Breast epithelium (tissue), 4 donors: ENCODE measurements around the gene BZW2. TPM values are rescaled to one million over a fixed set of nuclear protein-coding genes. Genes with fewer than 3 reads are reported as not detected.

ENCODE experiments used
- DNase-seq, 2 donors: peaks; one replicate each; pipeline ENCODE4 v3.0.0-alpha.2; 2019; ENCODE audit warnings: low spot score in 2 of 2
- H3K27ac ChIP-seq, 2 donors: fragments of 200-600 bp; sonication (generic) in 1 of 2; one replicate each; pipeline ENCODE4 v1.5.1; 2016 to 2019; ENCODE audit warnings: mild to moderate bottlenecking in 1 of 2
- H3K27me3 ChIP-seq, 2 donors: fragments of 200-600 bp; sonication (generic) in 1 of 2; one replicate each; pipeline versions ENCODE4 v1.5.1 to v1.6.0; 2017 to 2019; ENCODE audit warnings: control low read depth in 1 of 2, mild to moderate bottlenecking in 1 of 2
- H3K36me3 ChIP-seq: fragments of 200-600 bp; one replicate; pipeline ENCODE4 v1.5.1; 2019
- H3K4me1 ChIP-seq, 2 donors: fragments of 200-600 bp; sonication (generic); one replicate each; pipeline ENCODE4 v1.5.1; 2016 to 2019; ENCODE audit warnings: control low read depth in 1 of 2
- H3K4me3 ChIP-seq, 3 donors: fragments of 200-600 bp; sonication (generic); 1 replicate in 2 of 3; 2 replicates in 1 of 3; pipeline ENCODE4 v1.5.1; 2016 to 2019; ENCODE audit warnings: mild to moderate bottlenecking in 3 of 3, moderate library complexity in 2 of 3
- H3K9me3 ChIP-seq, 2 donors: fragments of 200-600 bp; sonication (generic) in 1 of 2; one replicate each; pipeline ENCODE4 v1.5.1; 2016 to 2019; ENCODE audit warnings: control low read depth in 1 of 2
- CTCF ChIP-seq, 3 donors: fragments of 450-650 bp; IDR thresholded peaks; one replicate each; pipeline ENCODE4 v1.5.1; 2016 to 2017; ENCODE audit warnings: antibody characterized with exemption in 3 of 3, mild to moderate bottlenecking in 3 of 3, moderate library complexity in 3 of 3
- POLR2A ChIP-seq: fragments of 450-650 bp; IDR thresholded peaks from one replicate; pipeline ENCODE4 v1.6.1; 2016; ENCODE audit warnings: antibody characterized with exemption, mild to moderate bottlenecking, moderate library complexity
- POLR2AphosphoS5 ChIP-seq, 3 donors: sonication (generic); formaldehyde crosslinking; IDR thresholded peaks; one replicate each; pipeline ENCODE4 v1.6.1; 2017; ENCODE audit warnings: antibody characterized with exemption in 3 of 3
- intact Hi-C: fragments of 100-400 bp; cut with DNase I; formaldehyde crosslinking; loops from one replicate; pipeline ENCODE4 v1.15.1; 2023; ENCODE audit warnings: low total_unique reads
- total RNA-seq, 3 donors: library from RNA; depleted of rRNA; stranded (reverse); fragments of >200 nt; gene quantifications; one replicate each; pipeline ENCODE4 v1.1.0, GENCODE V29; 2016

Gene BZW2
- total RNA-seq, 3 donors from 2014 or later: 55.7 to 68.8 (median 68.2) TPM

GRCh38 chr7:16606704-16607103 is 39.3 kb upstream of the BZW2 start:
- Histone ChIP-seq H3K27me3 (no peaks in the 10 kb centered on the region), H3K27ac (no peak overlapping the region), H3K9me3 (no peaks in the 10 kb centered on the region), H3K4me1 (no peaks in the 10 kb centered on the region), H3K36me3 (peaks cover 5% of the 10 kb centered on the region), H3K4me3 (no peak overlapping the region)
- no peak for DNase-seq
- intact Hi-C loops: no loop called here
- no peak for TF ChIP-seq POLR2A
- TF ChIP-seq CTCF (IDR thresholded peaks at IDR 0.05): no peak
- no peak for TF ChIP-seq POLR2AphosphoS5 (IDR thresholded peaks at IDR 0.05)

- no peaks in the 10 kb centered on the region for H3K9me3 ChIP-seq
- H3K27ac ChIP-seq: no peak overlapping the region
- H3K36me3 ChIP-seq: no peaks in the 10 kb centered on the region
- TF ChIP-seq POLR2AphosphoS5 (IDR thresholded peaks at IDR 0.05) (no peak), CTCF (IDR thresholded peaks at IDR 0.05) (no peak), POLR2A (no peak)
- DNase-seq: no peak
- no peaks in the 10 kb centered on the region for H3K27me3 ChIP-seq
- intact Hi-C loops: no loop called here
- no peaks in the 10 kb centered on the region for H3K4me1 ChIP-seq
- H3K4me3 ChIP-seq: no peak overlapping the region
These were observed 36.0 kb upstream of the BZW2 start for GRCh38 chr7:16609842-16610450.

- no peak for TF ChIP-seq CTCF (IDR thresholded peaks at IDR 0.05)
- TF ChIP-seq POLR2AphosphoS5 (IDR thresholded peaks at IDR 0.05): no peak
- no peak for TF ChIP-seq POLR2A
- DNase-seq: no peak
These were observed 34.3 kb upstream of the BZW2 start for GRCh38 chr7:16611711-16612110.

GRCh38 chr7:16615228-16615627 is 30.8 kb upstream of the BZW2 start:
- intact Hi-C loops: no loop called here

More at GRCh38 chr7:16611711-16612110, 34.3 kb upstream of the BZW2 start:
- Histone ChIP-seq H3K9me3 (no peaks in the 10 kb centered on the region), H3K36me3 (peaks cover 3% of the 10 kb centered on the region), H3K4me3 (no peak overlapping the region), H3K27me3 (no peaks in the 10 kb centered on the region), H3K4me1 (no peaks in the 10 kb centered on the region), H3K27ac (no peak overlapping the region)
- intact Hi-C loops: no loop called here

GRCh38 chr7:16616122-16616521 is 29.9 kb upstream of the BZW2 start:
- TF ChIP-seq POLR2AphosphoS5 (IDR thresholded peaks at IDR 0.05): no peak
- Histone ChIP-seq H3K9me3 (no peaks in the 10 kb centered on the region), H3K36me3 (peaks cover 3% of the 10 kb centered on the region), H3K27me3 (no peaks in the 10 kb centered on the region), H3K4me1 (no peaks in the 10 kb centered on the region), H3K4me3 (no peak overlapping the region), H3K27ac (no peak overlapping the region)
- intact Hi-C loops: no loop called here
- no peak for DNase-seq

More at GRCh38 chr7:16615228-16615627, 30.8 kb upstream of the BZW2 start:
- DNase-seq: no peak
- Histone ChIP-seq H3K27me3 (no peaks in the 10 kb centered on the region), H3K4me3 (no peak overlapping the region), H3K9me3 (no peaks in the 10 kb centered on the region), H3K27ac (no peak overlapping the region), H3K4me1 (no peaks in the 10 kb centered on the region), H3K36me3 (peaks cover 3% of the 10 kb centered on the region)
- TF ChIP-seq CTCF (IDR thresholded peaks at IDR 0.05) (no peak), POLR2A (no peak), POLR2AphosphoS5 (IDR thresholded peaks at IDR 0.05) (no peak)

GRCh38 chr7:16616542-16616941 is 29.4 kb upstream of the BZW2 start:
- no peak for DNase-seq
- intact Hi-C loops: no loop called here
- peaks cover 3% of the 10 kb centered on the region for H3K36me3 ChIP-seq

More at GRCh38 chr7:16616542-16616941, 29.4 kb upstream of the BZW2 start:
- TF ChIP-seq POLR2AphosphoS5 (IDR thresholded peaks at IDR 0.05) (no peak), POLR2A (no peak), CTCF (IDR thresholded peaks at IDR 0.05) (no peak)
- no peaks in the 10 kb centered on the region for H3K9me3 ChIP-seq
- no peak overlapping the region for H3K4me3 ChIP-seq
- no peaks in the 10 kb centered on the region for H3K4me1 ChIP-seq
- H3K27ac ChIP-seq: no peak overlapping the region
- no peaks in the 10 kb centered on the region for H3K27me3 ChIP-seq
